GM12891 (cell line): ENCODE results near the gene PIAS1.

ENCODE experiments used
- POLR2A ChIP-seq: IDR thresholded peaks from 2 replicates; pipeline ENCODE4 v1.6.1; 2011; ENCODE audit warnings: low read depth, low read length, control low read depth
- SPI1 ChIP-seq: IDR thresholded peaks from 2 replicates; pipeline ENCODE4 v1.6.1; 2011; ENCODE audit warnings: low read depth, low read length, control low read depth
- TAF1 ChIP-seq: IDR thresholded peaks from 2 replicates; pipeline ENCODE4 v1.6.1; 2011; ENCODE audit warnings: low read depth, low read length, control low read depth

DNA sequence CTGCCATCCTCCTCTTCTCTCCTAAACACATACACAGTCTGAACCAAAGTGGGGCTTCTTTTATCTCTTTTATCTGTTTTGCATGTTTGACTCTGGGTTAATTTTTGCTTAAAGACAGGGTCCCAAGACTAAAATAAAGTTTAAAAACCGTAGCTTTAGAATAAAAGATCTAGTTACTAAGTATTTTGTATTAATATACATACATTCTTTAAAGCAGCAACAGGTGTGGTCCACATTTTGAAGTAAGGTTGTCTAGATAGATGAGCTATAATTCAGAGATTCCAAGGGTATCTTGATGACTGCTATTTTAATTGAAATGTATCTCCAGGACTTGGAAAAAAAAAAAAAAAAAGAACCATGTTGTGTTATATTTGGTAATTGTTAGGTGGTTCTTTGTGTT is 89.7 kb downstream of the PIAS1 start:
- no peak for TF ChIP-seq POLR2A
- TF ChIP-seq TAF1: no peak
- TF ChIP-seq SPI1: no peak
